HepG2 (cell line): ENCODE data around the gene LDLR. TPM values are rescaled to one million over a fixed set of nuclear protein-coding genes. Genes with fewer than 3 reads are reported as not detected.

Experiments
- ATAC-seq: fragments of 200-7000 bp; cut with Tn5 transposase; 3 replicates; pipeline ENCODE4 v1.9.1; 2020; ENCODE audit warnings: mild to moderate bottlenecking, moderate library complexity
- BruUV-seq: library from RNA; stranded (reverse); fragments of 400-500 nt; replicated peaks from 2 replicates; lab custom pipeline; 2021; lab: Mats Ljungman, UMichigan
- CTCF ChIA-PET: fragments of 300-600 bp; formaldehyde crosslinking; extraction: SDS; loops from one replicate; lab custom pipeline; 2021; ENCODE audit warnings: low total read pairs, inconsistent platforms, low intra/inter-chr PET ratio; lab: Yijun Ruan, JAX
- POLR2A ChIA-PET: fragments of 350-600 bp; sonication (Branson Sonifier 250); formaldehyde crosslinking; loops from one replicate; lab custom pipeline; 2020; ENCODE audit warnings: antibody characterized with exemption, inconsistent platforms; lab: Yijun Ruan, JAX
- DNase-seq: peaks from one replicate; pipeline ENCODE4 v3.0.0-alpha.2; 2015; ENCODE audit warnings: low spot score
- FAIRE-seq: peaks from 3 replicates; lab custom pipeline; 2011; peaks lifted over from hg19 to GRCh38; lab: Jason Lieb, UNC
- H2AFZ ChIP-seq: one replicate; pipeline ENCODE4 v1.6.1; 2011; ENCODE audit warnings: low read length, inconsistent platforms
- H3K27ac ChIP-seq: fragments of 300-600 bp; 3 replicates; pipeline ENCODE4 v1.8.0; 2011; ENCODE audit warnings: mixed run types, mild to moderate bottlenecking, mixed read lengths, low read length, inconsistent platforms; ENCODE audit not compliant: insufficient read depth; ENCODE audit errors: extremely low read length
- H3K27me3 ChIP-seq, 2 experiments: fragments of 200-600 bp in 1 of 2; 2 replicates in 1 of 2; 3 replicates in 1 of 2; pipeline versions ENCODE4 v1.6.0 to v1.8.0; 2011; ENCODE audit warnings: low read length in 2 of 2, mild to moderate bottlenecking in 2 of 2, moderate library complexity in 2 of 2, inconsistent platforms in 1 of 2; ENCODE audit not compliant: insufficient read depth in 2 of 2, control insufficient read depth in 1 of 2
- H3K36me3 ChIP-seq, 2 experiments: fragments of 200-600 bp in 1 of 2; replicated peaks in 1 of 2; 2 replicates in 1 of 2; 3 replicates in 1 of 2; pipeline versions ENCODE4 v1.5.1 to v1.8.0; 2011; ENCODE audit warnings: low read length in 2 of 2, inconsistent platforms in 1 of 2; ENCODE audit not compliant: insufficient read depth in 2 of 2, control insufficient read depth in 1 of 2
- H3K4me1 ChIP-seq: 2 replicates; pipeline ENCODE4 v1.5.1; 2012; ENCODE audit warnings: low read length, inconsistent platforms; ENCODE audit not compliant: insufficient read depth
- H3K4me2 ChIP-seq: 2 replicates; pipeline ENCODE4 v1.6.0; 2011; ENCODE audit warnings: low read depth, low read length, inconsistent platforms
- H3K4me3 ChIP-seq, 3 experiments: fragments of 200-600 bp in 1 of 3; sonication (generic), shearing (Covaris generic) in 1 of 3; replicated peaks in 1 of 3; 2 replicates each; pipeline ENCODE4 v1.5.1; 2011 to 2016; ENCODE audit warnings: low read length in 3 of 3, inconsistent platforms in 2 of 3, low read depth in 2 of 3, mild to moderate bottlenecking in 2 of 3, control low read depth in 1 of 3, mixed read lengths in 1 of 3; ENCODE audit not compliant: insufficient read depth in 1 of 3
- H3K79me2 ChIP-seq: one replicate; pipeline ENCODE4 v1.6.1; 2011; ENCODE audit warnings: low read length, inconsistent platforms; ENCODE audit not compliant: insufficient read depth
- H3K9ac ChIP-seq: 2 replicates; pipeline ENCODE4 v1.6.0; 2011; ENCODE audit warnings: mild to moderate bottlenecking, low read depth, low read length, inconsistent platforms; ENCODE audit not compliant: insufficient read depth
- H3K9me3 ChIP-seq: 2 replicates; pipeline ENCODE4 v1.5.1; 2012; ENCODE audit warnings: mild to moderate bottlenecking, low read length
- H4K20me1 ChIP-seq: 2 replicates; pipeline ENCODE4 v1.6.0; 2011; ENCODE audit warnings: inconsistent platforms, mild to moderate bottlenecking, low read length, moderate library complexity; ENCODE audit not compliant: insufficient read depth
- CTCF ChIP-seq: sonication (generic); formaldehyde crosslinking; IDR thresholded peaks from 2 replicates; pipeline ENCODE4 v1.5.0; 2020; ENCODE audit warnings: mild to moderate bottlenecking, missing genetic modification reagents, moderate library complexity
- FOSL1 ChIP-seq: sonication (generic); formaldehyde crosslinking; IDR thresholded peaks from 2 replicates; pipeline ENCODE4 v1.9.0; 2021; ENCODE audit warnings: missing genetic modification reagents, borderline replicate concordance
- HIVEP1 ChIP-seq: sonication (generic); formaldehyde crosslinking; IDR thresholded peaks from 2 replicates; pipeline ENCODE4 v1.4.0; 2020; ENCODE audit warnings: mild to moderate bottlenecking, missing genetic modification reagents
- MXD1 ChIP-seq: sonication (generic); formaldehyde crosslinking; IDR thresholded peaks from 2 replicates; pipeline ENCODE4 v1.4.0; 2020; ENCODE audit warnings: mild to moderate bottlenecking, missing genetic modification reagents
- MXD3 ChIP-seq: IDR thresholded peaks from 2 replicates; pipeline ENCODE4 v1.6.1; 2016; ENCODE audit warnings: mild to moderate bottlenecking, missing biosample characterization, missing genetic modification reagents
- NFATC3 ChIP-seq: sonication (generic); formaldehyde crosslinking; IDR thresholded peaks from 2 replicates; pipeline ENCODE4 v1.5.1; 2020; ENCODE audit warnings: mild to moderate bottlenecking, missing genetic modification reagents
- SMARCC2 ChIP-seq: fragments of 450-650 bp; IDR thresholded peaks from 2 replicates; pipeline ENCODE4 v1.6.1; 2017; ENCODE audit warnings: antibody characterized with exemption, mild to moderate bottlenecking
- TBX3 ChIP-seq: fragments of 450-650 bp; IDR thresholded peaks from 2 replicates; pipeline ENCODE4 v1.6.1; 2017; ENCODE audit warnings: antibody characterized with exemption, mild to moderate bottlenecking, inconsistent platforms, borderline replicate concordance
- TOE1 ChIP-seq: sonication (generic); formaldehyde crosslinking; IDR thresholded peaks from 2 replicates; pipeline ENCODE4 v1.4.0; 2020; ENCODE audit warnings: mild to moderate bottlenecking, missing genetic modification reagents
- ZMYM2 ChIP-seq: sonication (generic); formaldehyde crosslinking; IDR thresholded peaks from 2 replicates; pipeline ENCODE4 v1.8.0; 2022; ENCODE audit warnings: mild to moderate bottlenecking, missing genetic modification reagents
- ZNF343 ChIP-seq: sonication (generic); formaldehyde crosslinking; IDR thresholded peaks from 2 replicates; pipeline ENCODE4 v1.4.0; 2020; ENCODE audit warnings: mild to moderate bottlenecking, missing genetic modification reagents
- ZNF597 ChIP-seq: sonication (generic); formaldehyde crosslinking; IDR thresholded peaks from 2 replicates; pipeline ENCODE4 v1.5.0; 2020; ENCODE audit warnings: missing genetic modification reagents
- WGBS: methylation state at CpG from one replicate; pipeline ENCODE4 v1.1.6; 2017; ENCODE audit warnings: low lambda C conversion rate; 5-methylcytosine and 5-hydroxymethylcytosine counted together
- in situ Hi-C: cut with HindIII; loops from 2 replicates; pipeline ENCODE4 v1.10.0; 2017; ENCODE audit warnings: low pct_unique_long_range_greater_than_20kb; ENCODE audit not compliant: extremely low pct_ligation_motif_present
- intact Hi-C: fragments of 100-400 bp; cut with micrococcal nuclease; formaldehyde crosslinking; loops from one replicate; pipeline ENCODE4 v1.10.0; 2022; ENCODE audit not compliant: unreplicated experiment
- polyA plus RNA-seq, 8 experiments: library from polyadenylated mRNA; depleted of rRNA in 3 of 8; stranded (reverse) in 7 of 8; unstranded in 1 of 8; fragments of >200 nt; fragmentation: Illumina TruSeq in 4 of 8; extraction: Trizol in 4 of 8; gene quantifications; 2 replicates each; pipeline versions ENCODE4 v1.2.1 to v1.2.3, GENCODE V29; 2011 to 2016; ENCODE audit warnings: low read depth in 4 of 8, missing spikeins in 1 of 8, mixed read lengths in 1 of 8; ENCODE audit not compliant: insufficient read depth in 1 of 8
- total RNA-seq, 5 experiments: library from RNA; depleted of rRNA; stranded (reverse); fragments of >200 nt; fragmentation: Illumina TruSeq; extraction: Trizol; gene quantifications; 2 replicates each; pipeline ENCODE4 v1.2.3, GENCODE V29; 2016; ENCODE audit warnings: low read depth in 1 of 5

LDLR gene
- total and polyA plus RNA-seq, 2 of the 13 experiments (the other 11 are each of a cell fraction or from before 2014, with no cell fraction given), result 51.6 to 92.5 TPM

- Histone ChIP-seq H3K9me3 (no peaks in the 10 kb centered on the region), H3K4me3 (no peak overlapping the region), H3K4me2 (no peak overlapping the region), H4K20me1 (no peaks in the 10 kb centered on the region), H2AFZ (no peak overlapping the region), H3K36me3 (peaks cover 4 to 7% of the 10 kb centered on the region in 2 experiments; a peak in 1 of 5 replicates), H3K9ac (no peak overlapping the region), H3K27me3 (no peaks in the 10 kb centered on the region), H3K4me1 (no peaks in the 10 kb centered on the region), H3K79me2 (no peaks in the 10 kb centered on the region), H3K27ac (no peak overlapping the region)
- WGBS, result 95% methylated on average over 26 of the region's 26 CpGs
- no peak for TF ChIP-seq TOE1
- no peak for TF ChIP-seq ZMYM2 (CRISPR knock-in tag)
- no peak for TF ChIP-seq MXD3 (CRISPR knock-in tag)
- TF ChIP-seq ZNF343 (CRISPR knock-in tag), result no peak
- no peak for TF ChIP-seq SMARCC2
- no peak for TF ChIP-seq NFATC3
- no peak for TF ChIP-seq ZNF597 (CRISPR knock-in tag)
- no peak for TF ChIP-seq MXD1 (CRISPR knock-in tag)
- TF ChIP-seq TBX3, result no peak
- no peak for TF ChIP-seq HIVEP1 (CRISPR knock-in tag)
- TF ChIP-seq FOSL1 (CRISPR knock-in tag), result no peak
- TF ChIP-seq CTCF, result no peak
- DNase-seq, result no peak
- ChIA-PET CTCF (no interaction called here), POLR2A (interaction anchor here (1.6 kb wide), 1 partner anchor 23 kb away, joined by 4 read pairs; no protein-coding TSS in a partner anchor)
- in situ Hi-C loops (no loop called here), intact Hi-C loops (no loop called here)
- ATAC-seq, result no peak
- no peak for FAIRE-seq
- BruUV-seq, result no TSS peak
These were observed 77.2 kb downstream of the LDLR start for GRCh38 chr19:11166281-11167142.
